HepG2 (cell line): ENCODE measurements around the gene FOSL2. TPM values are rescaled to one million over a fixed set of nuclear protein-coding genes. Genes with fewer than 3 reads are reported as not detected.

Experiments used
- ADNP ChIP-seq: sonication (generic); formaldehyde crosslinking; IDR thresholded peaks from 2 replicates; pipeline ENCODE4 v1.4.0; 2020; ENCODE audit warnings: missing genetic modification reagents
- CBX1 ChIP-seq: IDR thresholded peaks from one replicate; pipeline ENCODE4 v1.6.1; 2016; ENCODE audit warnings: antibody characterized with exemption, low read depth
- FOSL2 ChIP-seq: sonication (generic); formaldehyde crosslinking; IDR thresholded peaks from 2 replicates; pipeline ENCODE4 v1.4.0; 2020; ENCODE audit warnings: missing genetic modification reagents
- HMGXB4 ChIP-seq, 2 experiments: sonication (generic) in 1 of 2; formaldehyde crosslinking in 1 of 2; IDR thresholded peaks; 2 replicates each; pipeline versions ENCODE4 v1.4.0 to v1.6.1; 2018 to 2020; ENCODE audit warnings: missing genetic modification reagents in 2 of 2, borderline replicate concordance in 1 of 2, low read depth in 1 of 2, mild to moderate bottlenecking in 1 of 2, missing biosample characterization in 1 of 2
- JARID2 ChIP-seq: sonication (generic); formaldehyde crosslinking; IDR thresholded peaks from 2 replicates; pipeline ENCODE4 v1.8.1; 2023; ENCODE audit warnings: missing genetic modification reagents, inconsistent platforms; ENCODE audit not compliant: insufficient replicate concordance
- KIAA2018 ChIP-seq: sonication (generic); formaldehyde crosslinking; IDR thresholded peaks from 2 replicates; pipeline ENCODE4 v1.5.0; 2020; ENCODE audit warnings: mild to moderate bottlenecking, missing genetic modification reagents, borderline replicate concordance
- NFIC ChIP-seq: IDR thresholded peaks from 2 replicates; pipeline ENCODE4 v1.6.1; 2012; ENCODE audit warnings: mild to moderate bottlenecking, low read length, inconsistent platforms
- PRDM10 ChIP-seq: sonication (generic); formaldehyde crosslinking; IDR thresholded peaks from 2 replicates; pipeline ENCODE4 v1.4.0; 2020; ENCODE audit warnings: low read depth, missing genetic modification reagents
- SAFB2 ChIP-seq: sonication (generic); formaldehyde crosslinking; IDR thresholded peaks from 2 replicates; pipeline ENCODE4 v1.5.1; 2020; ENCODE audit warnings: missing genetic modification reagents, low read depth, mild to moderate bottlenecking, borderline replicate concordance
- SP140L ChIP-seq: sonication (generic); formaldehyde crosslinking; IDR thresholded peaks from 2 replicates; pipeline ENCODE4 v1.4.0; 2020; ENCODE audit warnings: missing genetic modification reagents, borderline replicate concordance
- TCF12 ChIP-seq, 2 experiments: fragments of 450-650 bp in 1 of 2; sonication (generic) in 1 of 2; formaldehyde crosslinking in 1 of 2; IDR thresholded peaks; 2 replicates each; pipeline versions ENCODE4 v1.6.1 to v1.8.0; 2017 to 2022; ENCODE audit warnings: antibody characterized with exemption in 1 of 2, mild to moderate bottlenecking in 1 of 2, missing genetic modification reagents in 1 of 2, moderate library complexity in 1 of 2
- ZFP1 ChIP-seq: IDR thresholded peaks from 2 replicates; pipeline ENCODE4 v1.6.1; 2016
- ZNF317 ChIP-seq: sonication (generic); formaldehyde crosslinking; IDR thresholded peaks from 2 replicates; pipeline ENCODE4 v1.5.0; 2020; ENCODE audit warnings: mild to moderate bottlenecking, missing genetic modification reagents
- ZNF326 ChIP-seq: sonication (generic); formaldehyde crosslinking; IDR thresholded peaks from 2 replicates; pipeline ENCODE4 v1.4.0; 2020; ENCODE audit warnings: missing genetic modification reagents, borderline replicate concordance
- ZNF501 ChIP-seq: sonication (generic); formaldehyde crosslinking; IDR thresholded peaks from 2 replicates; pipeline ENCODE4 v1.5.1; 2020; ENCODE audit warnings: mild to moderate bottlenecking, moderate library complexity, missing genetic modification reagents
- polyA plus RNA-seq, 8 experiments: library from polyadenylated mRNA; depleted of rRNA in 3 of 8; stranded (reverse) in 7 of 8; unstranded in 1 of 8; fragments of >200 nt; fragmentation: Illumina TruSeq in 4 of 8; extraction: Trizol in 4 of 8; gene quantifications; 2 replicates each; pipeline versions ENCODE4 v1.2.1 to v1.2.3, GENCODE V29; 2011 to 2016; ENCODE audit warnings: low read depth in 4 of 8, missing spikeins in 1 of 8, mixed read lengths in 1 of 8; ENCODE audit not compliant: insufficient read depth in 1 of 8
- total RNA-seq, 5 experiments: library from RNA; depleted of rRNA; stranded (reverse); fragments of >200 nt; fragmentation: Illumina TruSeq; extraction: Trizol; gene quantifications; 2 replicates each; pipeline ENCODE4 v1.2.3, GENCODE V29; 2016; ENCODE audit warnings: low read depth in 1 of 5

FOSL2 gene
- total and polyA plus RNA-seq, 2 of the 13 experiments (the other 11 are each of a cell fraction or from before 2014, with no cell fraction given), result 3.4 to 18.1 TPM

GRCh38 chr2:28407976-28408690 is 15.5 kb downstream of the FOSL2 start (continued):
- no peak for TF ChIP-seq PRDM10 (CRISPR knock-in tag)
- TF ChIP-seq TCF12 (IDR thresholded peaks at IDR 0.05), result no peak
- no peak for TF ChIP-seq TCF12 (CRISPR knock-in tag; IDR thresholded peaks at IDR 0.05)
- no peak for TF ChIP-seq KIAA2018 (CRISPR knock-in tag)
- no peak; the same call in 1 of the 2 replicates for TF ChIP-seq ZNF501
- no peak for TF ChIP-seq ZNF317
- no peak for TF ChIP-seq ZFP1 (CRISPR knock-in tag)
- no peak for TF ChIP-seq HMGXB4 (CRISPR knock-in tag; IDR thresholded peaks at IDR 0.05; ENCODE audit: borderline replicate concordance in 1 of 2, low read depth in 1 of 2)
- TF ChIP-seq SP140L (CRISPR knock-in tag), result no peak
- TF ChIP-seq CBX1, result no peak
- TF ChIP-seq FOSL2 (CRISPR knock-in tag), result no peak
- no peak for TF ChIP-seq ZNF326 (CRISPR knock-in tag)
- no peak; the same call in 1 of the 2 replicates for TF ChIP-seq SAFB2 (CRISPR knock-in tag)
- no peak for TF ChIP-seq NFIC
- no peak for TF ChIP-seq JARID2 (CRISPR knock-in tag)
- no peak for TF ChIP-seq ADNP (CRISPR knock-in tag)
